ENCODE results near the gene RPS27A.
A peak's percentile ranks its signal among the peaks of the same experiment; 100 is the strongest.
"Not testable (repeated sequence)": the region's sequence is repeated elsewhere in the genome, so short reads cannot be mapped to it uniquely, and the experiment has no call there.

Gene RPS27A

DNA sequence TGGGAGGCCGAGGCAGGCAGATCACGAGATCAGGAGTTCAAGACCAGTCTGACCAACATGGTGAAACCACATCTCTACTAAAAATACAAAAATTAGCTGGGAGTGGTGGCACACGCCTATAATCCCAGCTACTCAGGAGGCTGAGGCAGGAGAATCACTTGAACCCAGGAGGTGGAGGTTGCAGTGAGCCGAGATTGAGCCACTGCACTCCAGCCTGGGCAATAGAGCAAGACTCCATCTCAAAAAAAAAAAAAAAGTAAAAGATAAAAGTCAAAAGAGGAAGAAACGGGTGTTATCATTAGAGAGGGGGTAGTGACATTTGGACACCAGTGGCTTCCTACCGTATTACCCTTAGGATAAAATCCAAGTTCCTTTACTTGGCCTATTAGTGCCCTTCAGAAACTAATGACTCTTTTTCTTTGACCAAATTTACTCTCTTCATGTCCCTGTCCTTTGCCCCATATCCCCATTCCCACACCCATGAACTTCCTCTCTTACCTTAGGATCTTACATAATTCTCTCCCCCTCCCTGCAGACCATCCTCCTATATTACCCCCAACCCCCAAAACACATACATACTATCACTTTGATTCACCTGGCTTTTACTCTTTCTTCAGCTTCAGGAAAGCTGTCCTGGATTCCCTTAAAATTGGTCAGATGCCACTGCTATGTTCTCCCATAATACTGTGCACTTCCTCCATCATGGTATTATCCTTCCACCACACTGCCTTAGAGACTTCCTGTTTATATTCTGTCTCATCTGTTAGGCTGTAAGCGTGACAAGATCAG lies 4.9 kb upstream of the RPS27A start:
- H3K27me3 ChIP-seq (ENCODE audit: control insufficient read depth, insufficient read depth, low read length); H3K4me3 ChIP-seq (ENCODE audit: low read length); H3K9ac ChIP-seq (ENCODE audit: low read depth, low read length); H3K9me3 ChIP-seq (replicated peaks; ENCODE audit: low read length); H3K36me3 ChIP-seq (ENCODE audit: insufficient read depth, low read length): not testable (repeated sequence)
- Histone ChIP-seq H3K4me1 (ENCODE audit: control insufficient read depth, insufficient read depth, low read length) (peaks cover 24% of the 10 kb centered on the region), H3K4me2 (ENCODE audit: low read length) (peak overlapping the region; percentile 23)

DNA sequence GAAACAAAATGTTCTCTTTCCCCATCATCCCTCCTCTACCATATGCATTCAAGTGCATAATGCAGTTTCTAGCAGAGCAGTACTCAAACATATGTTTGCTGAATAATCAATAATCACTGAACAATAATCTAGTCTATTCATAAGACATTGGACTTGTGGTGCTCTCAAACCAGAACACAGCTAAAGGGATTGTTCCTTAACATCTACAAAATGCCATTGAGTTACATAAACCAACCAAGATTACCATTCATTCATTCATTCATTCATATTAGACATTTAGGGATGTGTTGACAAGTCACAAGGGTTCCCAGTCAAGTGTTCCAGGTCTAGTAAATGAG lies 4.3 kb upstream of the RPS27A start:
- Histone ChIP-seq H3K9me3 (replicated peaks; ENCODE audit: low read length) (no peaks in the 10 kb centered on the region), H3K4me3 (ENCODE audit: low read length) (no peak overlapping the region), H3K4me2 (ENCODE audit: low read length) (peak overlapping the region; percentile 23), H3K9ac (ENCODE audit: low read depth, low read length) (no peak overlapping the region), H3K36me3 (ENCODE audit: insufficient read depth, low read length) (peaks cover 6% of the 10 kb centered on the region), H3K4me1 (ENCODE audit: control insufficient read depth, insufficient read depth, low read length) (peaks cover 20% of the 10 kb centered on the region), H3K27me3 (ENCODE audit: control insufficient read depth, insufficient read depth, low read length) (no peaks in the 10 kb centered on the region)

- no peak overlapping the region for H3K4me2 ChIP-seq (ENCODE audit: low read length)
- no peaks in the 10 kb centered on the region for H3K27me3 ChIP-seq (ENCODE audit: control insufficient read depth, insufficient read depth, low read length)
- H3K36me3 ChIP-seq (ENCODE audit: insufficient read depth, low read length), result peaks cover 13% of the 10 kb centered on the region
- peaks cover 29% of the 10 kb centered on the region for H3K4me1 ChIP-seq (ENCODE audit: control insufficient read depth, insufficient read depth, low read length)
- H3K9ac ChIP-seq (ENCODE audit: low read depth, low read length), result no peak overlapping the region
- no peaks in the 10 kb centered on the region for H3K9me3 ChIP-seq (replicated peaks; ENCODE audit: low read length)
- H3K4me3 ChIP-seq (ENCODE audit: low read length), result no peak overlapping the region
Observed at GRCh38 chr2:55229221-55229620, 3.3 kb upstream of the RPS27A start.

- Histone ChIP-seq H3K36me3 (ENCODE audit: insufficient read depth, low read length) (peaks cover 25% of the 10 kb centered on the region), H3K9me3 (replicated peaks; ENCODE audit: low read length) (no peaks in the 10 kb centered on the region), H3K9ac (ENCODE audit: low read depth, low read length) (no peak overlapping the region), H3K4me3 (ENCODE audit: low read length) (no peak overlapping the region), H3K4me2 (ENCODE audit: low read length) (peak overlapping the region; percentile 79), H3K27me3 (ENCODE audit: control insufficient read depth, insufficient read depth, low read length) (no peaks in the 10 kb centered on the region), H3K4me1 (ENCODE audit: control insufficient read depth, insufficient read depth, low read length) (peaks cover 33% of the 10 kb centered on the region)
Observed at GRCh38 chr2:55230551-55230950, 1.9 kb upstream of the RPS27A start.

- Histone ChIP-seq H3K4me3 (ENCODE audit: low read length) (peak overlapping the region; percentile 84), H3K9me3 (replicated peaks; ENCODE audit: low read length) (no peaks in the 10 kb centered on the region), H3K27me3 (ENCODE audit: control insufficient read depth, insufficient read depth, low read length) (no peaks in the 10 kb centered on the region), H3K36me3 (ENCODE audit: insufficient read depth, low read length) (peaks cover 36% of the 10 kb centered on the region), H3K9ac (ENCODE audit: low read depth, low read length) (peak overlapping the region; percentile 96), H3K4me2 (ENCODE audit: low read length) (peak overlapping the region; percentile 79), H3K4me1 (ENCODE audit: control insufficient read depth, insufficient read depth, low read length) (peaks cover 33% of the 10 kb centered on the region)
Observed at GRCh38 chr2:55231546-55232083, 873 bp upstream of the RPS27A start.

DNA sequence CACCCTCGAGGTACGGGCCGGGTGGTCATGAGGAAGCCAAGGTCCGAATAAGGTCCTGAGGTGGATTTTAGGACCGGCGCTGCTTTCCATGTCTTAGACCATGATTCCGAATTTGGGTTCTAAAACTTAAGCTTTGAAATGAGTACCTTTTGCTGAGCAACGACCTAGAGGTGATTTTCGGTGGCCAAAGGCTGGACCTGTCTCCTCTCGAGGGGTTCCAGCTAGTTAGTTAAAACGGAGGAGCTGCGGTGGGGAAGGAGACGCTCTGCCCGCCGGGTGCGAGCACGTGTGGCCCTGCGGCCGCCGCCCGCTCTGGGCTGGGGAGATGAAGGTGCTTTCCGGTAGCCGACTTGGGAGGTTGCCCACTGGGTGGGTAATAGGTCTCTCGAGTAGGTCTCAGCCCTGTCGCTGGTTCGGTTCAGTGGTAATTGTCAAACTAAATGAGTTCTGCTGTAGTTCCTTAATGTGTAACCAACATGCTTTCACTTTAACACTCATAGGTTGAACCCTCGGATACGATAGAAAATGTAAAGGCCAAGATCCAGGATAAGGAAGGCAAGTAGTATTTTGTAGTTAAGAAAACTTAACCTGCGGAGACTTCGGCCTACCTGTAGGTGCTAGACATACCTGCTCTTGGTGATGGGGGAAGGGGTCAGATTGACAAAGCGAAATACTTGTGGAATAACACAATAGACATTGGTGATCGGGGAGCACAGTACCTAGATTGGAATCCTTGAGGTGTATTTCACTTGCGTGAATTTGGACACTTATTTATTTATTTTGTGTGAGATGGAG lies 572 bp downstream of the RPS27A start:
- Histone ChIP-seq H3K36me3 (ENCODE audit: insufficient read depth, low read length) (peaks cover 47% of the 10 kb centered on the region), H3K9ac (ENCODE audit: low read depth, low read length) (peak overlapping the region; percentile 96), H3K4me1 (ENCODE audit: control insufficient read depth, insufficient read depth, low read length) (peaks cover 28% of the 10 kb centered on the region), H3K4me2 (ENCODE audit: low read length) (peak overlapping the region; percentile 79), H3K9me3 (replicated peaks; ENCODE audit: low read length) (no peaks in the 10 kb centered on the region), H3K4me3 (ENCODE audit: low read length) (peak overlapping the region; percentile 84), H3K27me3 (ENCODE audit: control insufficient read depth, insufficient read depth, low read length) (no peaks in the 10 kb centered on the region)

DNA sequence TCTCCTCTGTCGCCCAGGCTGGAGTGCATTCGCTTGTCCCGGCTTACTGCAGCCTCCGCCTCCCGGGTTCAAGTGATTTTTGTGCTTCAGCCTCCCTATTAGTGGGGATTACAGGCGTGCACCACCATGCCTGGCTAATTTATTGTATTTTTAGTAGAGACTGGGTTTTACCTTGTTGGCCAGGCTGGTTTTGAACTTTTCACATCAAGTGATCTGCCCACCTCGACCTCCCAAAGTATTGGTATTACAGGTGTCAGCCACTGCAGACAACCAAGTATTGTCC lies 1.1 kb downstream of the RPS27A start:
- Histone ChIP-seq H3K4me2 (ENCODE audit: low read length) (peak overlapping the region; percentile 79), H3K36me3 (ENCODE audit: insufficient read depth, low read length) (peaks cover 49% of the 10 kb centered on the region), H3K9ac (ENCODE audit: low read depth, low read length) (peak overlapping the region; percentile 96), H3K27me3 (ENCODE audit: control insufficient read depth, insufficient read depth, low read length) (no peaks in the 10 kb centered on the region), H3K9me3 (replicated peaks; ENCODE audit: low read length) (no peaks in the 10 kb centered on the region), H3K4me1 (ENCODE audit: control insufficient read depth, insufficient read depth, low read length) (peaks cover 23% of the 10 kb centered on the region), H3K4me3 (ENCODE audit: low read length) (peak overlapping the region; percentile 84)

- Histone ChIP-seq H3K4me2 (ENCODE audit: low read length) (peak overlapping the region; percentile 5), H3K36me3 (ENCODE audit: insufficient read depth, low read length) (peaks cover 60% of the 10 kb centered on the region), H3K4me3 (ENCODE audit: low read length) (no peak overlapping the region), H3K9ac (ENCODE audit: low read depth, low read length) (no peak overlapping the region), H3K27me3 (ENCODE audit: control insufficient read depth, insufficient read depth, low read length) (no peaks in the 10 kb centered on the region), H3K9me3 (replicated peaks; ENCODE audit: low read length) (no peaks in the 10 kb centered on the region), H3K4me1 (ENCODE audit: control insufficient read depth, insufficient read depth, low read length) (peaks cover 23% of the 10 kb centered on the region)
Observed at GRCh38 chr2:55235724-55236538, 3.4 kb downstream of the RPS27A start.

GRCh38 chr2:55236992-55237543 lies 4.6 kb downstream of the RPS27A start:
- H3K9me3 ChIP-seq (replicated peaks; ENCODE audit: low read length), result no peaks in the 10 kb centered on the region
- H3K4me3 ChIP-seq (ENCODE audit: low read length), result no peak overlapping the region
- H3K27me3 ChIP-seq (ENCODE audit: control insufficient read depth, insufficient read depth, low read length), result no peaks in the 10 kb centered on the region
- H3K36me3 ChIP-seq (ENCODE audit: insufficient read depth, low read length), result peaks cover 67% of the 10 kb centered on the region
- no peak overlapping the region for H3K4me2 ChIP-seq (ENCODE audit: low read length)
- peaks cover 19% of the 10 kb centered on the region for H3K4me1 ChIP-seq (ENCODE audit: control insufficient read depth, insufficient read depth, low read length)
- no peak overlapping the region for H3K9ac ChIP-seq (ENCODE audit: low read depth, low read length)

DNA sequence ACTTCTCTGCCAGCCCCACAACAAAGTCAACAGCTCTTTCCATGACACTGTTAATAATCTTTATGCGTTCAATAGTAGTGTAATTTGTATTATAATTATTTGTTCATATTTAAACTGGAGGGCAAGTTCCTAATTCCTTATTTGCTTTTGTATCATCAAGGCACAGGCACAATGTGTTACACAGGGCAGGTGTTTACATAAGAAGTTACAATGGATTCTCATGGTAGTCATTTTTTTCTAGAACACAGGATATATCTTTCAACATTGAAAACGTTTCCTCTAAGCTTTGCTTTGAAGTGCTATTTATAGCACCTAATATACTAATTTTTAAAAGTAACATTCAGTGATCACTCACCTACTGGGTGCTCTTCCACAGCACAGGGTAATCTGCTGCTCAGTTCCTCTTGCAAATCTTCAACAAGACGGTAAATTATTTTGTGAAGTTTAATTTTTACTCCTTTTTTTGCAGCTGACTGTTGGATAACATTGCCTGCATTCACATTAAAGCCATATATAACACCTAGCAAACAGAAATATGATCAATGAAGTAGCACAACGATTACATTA lies 7.3 kb downstream of the RPS27A start:
- Histone ChIP-seq H3K9ac (ENCODE audit: low read depth, low read length) (no peak overlapping the region), H3K4me2 (ENCODE audit: low read length) (no peak overlapping the region), H3K9me3 (replicated peaks; ENCODE audit: low read length) (no peaks in the 10 kb centered on the region), H3K4me1 (ENCODE audit: control insufficient read depth, insufficient read depth, low read length) (peaks cover 5% of the 10 kb centered on the region), H3K36me3 (ENCODE audit: insufficient read depth, low read length) (peaks cover 65% of the 10 kb centered on the region), H3K4me3 (ENCODE audit: low read length) (no peak overlapping the region), H3K27me3 (ENCODE audit: control insufficient read depth, insufficient read depth, low read length) (no peaks in the 10 kb centered on the region)

DNA sequence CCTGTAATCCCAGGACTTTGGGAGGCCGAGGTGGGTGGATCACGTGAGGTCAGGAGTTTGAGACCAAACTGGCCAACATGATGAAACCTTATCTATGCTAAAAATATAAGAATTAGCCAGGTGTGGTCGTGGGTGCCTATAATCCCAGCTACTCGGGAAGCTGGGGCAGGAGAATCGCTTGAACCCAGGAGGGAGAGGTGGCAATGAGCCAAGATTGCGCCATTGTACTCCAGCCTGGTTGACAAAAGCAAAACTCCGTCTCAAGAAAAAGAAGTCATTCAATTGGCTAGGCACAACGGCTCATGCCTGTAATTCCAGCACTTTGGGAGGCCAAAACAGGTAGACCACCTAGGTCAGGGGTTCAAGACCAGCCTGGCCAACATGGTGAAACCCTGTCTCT lies 9.1 kb downstream of the RPS27A start:
- peaks cover 55% of the 10 kb centered on the region for H3K36me3 ChIP-seq (ENCODE audit: insufficient read depth, low read length)
- H3K9ac ChIP-seq (ENCODE audit: low read depth, low read length); H3K4me2 ChIP-seq (ENCODE audit: low read length); H3K27me3 ChIP-seq (ENCODE audit: control insufficient read depth, insufficient read depth, low read length); H3K4me3 ChIP-seq (ENCODE audit: low read length); H3K4me1 ChIP-seq (ENCODE audit: control insufficient read depth, insufficient read depth, low read length); H3K9me3 ChIP-seq (replicated peaks; ENCODE audit: low read length): not testable (repeated sequence)
